ENCODE results near the gene ACO1.

DNA sequence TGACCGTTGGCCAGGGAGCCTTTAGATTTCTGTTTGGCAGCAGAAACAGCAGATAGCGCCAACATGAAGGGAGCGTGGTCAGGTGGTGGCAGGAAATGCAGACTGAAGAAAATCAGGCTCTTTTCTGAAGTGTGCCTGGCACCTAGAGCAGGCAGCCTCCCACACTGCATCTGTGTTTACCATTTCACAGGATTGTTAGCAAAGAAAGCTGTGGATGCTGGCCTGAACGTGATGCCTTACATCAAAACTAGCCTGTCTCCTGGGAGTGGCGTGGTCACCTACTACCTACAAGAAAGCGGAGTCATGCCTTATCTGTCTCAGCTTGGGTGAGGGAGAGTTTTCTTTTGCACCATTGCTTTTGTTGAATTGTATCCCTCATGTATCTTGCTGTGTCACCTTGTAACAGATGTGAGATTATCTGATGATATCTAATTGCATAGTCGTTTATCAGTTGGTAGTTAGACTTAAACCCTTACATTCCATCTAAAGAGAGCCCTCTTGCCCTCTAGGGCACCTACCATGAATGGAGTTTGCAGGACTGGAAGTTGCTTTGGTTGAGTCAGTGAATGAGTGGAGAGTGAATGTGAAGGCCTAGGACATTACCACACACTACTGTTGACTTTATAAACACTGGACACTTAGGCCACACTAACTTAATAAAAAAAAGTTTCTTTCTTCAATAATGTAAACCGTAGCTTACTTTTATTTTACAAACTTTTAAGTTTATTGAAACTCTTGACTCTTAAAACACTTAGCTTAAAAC is 42.8 kb downstream of the ACO1 start:
- TF ChIP-seq CTCF (IDR thresholded peaks at IDR 0.05) (no peak), EZH2phosphoT487 (IDR thresholded peaks at IDR 0.05) (no peak)
